GM19023 (cell line): ENCODE results near the gene DISP3.

Experiments used
- ATAC-seq: cut with Tn5 transposase; IDR thresholded peaks from one replicate; pipeline ENCODE4 v1.9.1; 2021; ENCODE audit warnings: mild to moderate bottlenecking, moderate library complexity; ENCODE audit not compliant: unreplicated experiment

Gene DISP3

DNA sequence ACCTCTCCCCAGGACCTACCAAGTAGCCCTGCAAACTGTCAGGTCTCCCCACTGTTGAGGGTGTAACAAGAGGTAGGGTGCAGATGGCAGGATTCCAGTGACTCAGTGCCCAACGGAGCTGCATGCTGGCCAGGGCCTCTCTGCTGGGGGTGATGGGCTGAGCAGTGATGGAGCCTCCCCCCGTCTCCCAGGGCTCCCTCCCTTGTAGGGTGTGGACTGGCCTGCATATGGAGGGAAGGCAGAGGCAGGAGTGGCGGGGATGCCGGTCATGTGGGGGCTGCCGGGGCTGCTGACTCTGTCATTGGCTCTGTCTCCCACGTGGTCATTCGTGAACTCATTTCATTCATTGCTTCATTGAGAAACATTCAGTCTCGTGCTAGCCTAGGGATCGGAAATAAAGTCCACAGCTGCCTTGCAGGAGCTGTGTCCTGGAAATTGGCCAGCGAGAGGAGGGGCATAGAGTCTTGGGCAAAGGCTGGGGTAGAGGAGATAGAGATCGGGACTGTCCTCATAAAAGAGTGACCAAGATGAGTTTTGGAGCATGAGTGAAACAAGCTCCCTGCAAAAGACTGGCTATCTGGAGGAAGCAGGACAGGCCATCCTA lies 22.9 kb upstream of the DISP3 start:
- no peak for ATAC-seq

DNA sequence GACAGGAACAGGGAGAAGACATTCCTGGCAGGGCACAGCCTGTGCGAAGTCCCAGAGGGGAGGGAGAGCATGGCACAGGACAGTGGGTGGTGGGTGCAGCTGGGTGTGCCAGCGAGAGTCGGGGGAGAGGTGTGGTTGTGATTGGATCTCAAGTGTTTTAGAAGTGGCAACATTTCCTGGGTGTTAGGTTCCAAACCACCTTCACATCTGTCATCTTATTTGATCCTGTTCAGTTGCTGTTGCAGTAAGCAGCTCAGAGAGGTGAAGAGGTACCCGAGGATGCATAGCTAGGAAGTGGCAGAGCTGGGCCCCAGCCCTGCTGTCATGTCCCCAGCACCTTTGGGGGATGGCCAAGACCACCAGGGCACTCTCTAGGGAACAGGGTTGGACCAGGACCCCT lies 22.0 kb upstream of the DISP3 start:
- no peak for ATAC-seq

DNA sequence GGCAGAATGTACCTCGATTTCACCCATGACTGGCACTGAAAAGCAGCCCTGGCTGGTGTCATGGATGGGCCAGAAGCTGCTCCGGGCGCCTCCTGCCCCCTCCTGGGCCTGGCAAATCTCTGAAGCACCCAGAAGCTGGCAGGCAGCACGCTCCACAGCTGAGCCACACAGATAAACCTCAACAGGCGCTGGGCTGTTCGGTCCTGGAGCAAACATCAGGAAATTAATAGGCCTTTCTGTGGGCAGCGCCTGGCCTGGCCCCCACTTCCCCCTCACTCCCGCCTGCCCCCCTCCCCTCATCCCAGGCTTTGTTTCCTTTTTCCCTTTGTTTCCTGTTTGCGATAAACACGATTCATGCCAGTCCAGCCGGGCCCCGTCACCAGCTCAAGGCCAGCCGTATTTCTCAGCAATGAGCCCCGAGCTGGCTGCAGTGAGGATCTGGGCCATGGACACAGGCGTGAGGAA lies 20.1 kb upstream of the DISP3 start:
- no peak for ATAC-seq

DNA sequence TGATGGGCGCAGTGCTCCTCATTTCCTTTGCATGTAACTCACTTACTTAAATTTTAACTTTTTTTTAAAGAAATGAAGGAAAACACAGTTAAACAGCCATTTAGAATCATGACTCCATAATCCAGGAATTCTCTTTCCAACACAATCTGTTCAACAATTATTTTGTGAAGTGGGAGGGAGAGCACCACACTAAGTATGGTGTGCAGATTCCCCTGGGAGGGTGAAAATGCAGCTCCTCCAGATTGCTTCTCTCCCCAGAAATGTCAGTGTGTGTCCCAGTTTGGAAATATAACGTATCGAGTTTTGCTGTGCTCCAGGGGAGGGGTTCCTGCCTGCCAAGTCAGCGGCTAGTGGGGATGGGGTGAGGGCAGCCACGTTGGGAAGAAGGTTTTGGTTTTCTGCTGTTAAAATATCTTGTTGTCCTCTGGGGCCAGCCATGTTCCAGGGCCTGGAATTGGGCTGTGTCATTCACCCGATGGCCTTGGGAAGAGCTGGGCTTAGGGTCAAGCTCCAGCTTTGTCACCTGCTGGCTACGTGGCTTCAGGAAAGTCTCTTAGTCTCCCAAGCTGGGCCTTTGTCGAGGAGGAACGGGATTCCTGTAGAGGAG lies 17.3 kb upstream of the DISP3 start:
- no peak for ATAC-seq

DNA sequence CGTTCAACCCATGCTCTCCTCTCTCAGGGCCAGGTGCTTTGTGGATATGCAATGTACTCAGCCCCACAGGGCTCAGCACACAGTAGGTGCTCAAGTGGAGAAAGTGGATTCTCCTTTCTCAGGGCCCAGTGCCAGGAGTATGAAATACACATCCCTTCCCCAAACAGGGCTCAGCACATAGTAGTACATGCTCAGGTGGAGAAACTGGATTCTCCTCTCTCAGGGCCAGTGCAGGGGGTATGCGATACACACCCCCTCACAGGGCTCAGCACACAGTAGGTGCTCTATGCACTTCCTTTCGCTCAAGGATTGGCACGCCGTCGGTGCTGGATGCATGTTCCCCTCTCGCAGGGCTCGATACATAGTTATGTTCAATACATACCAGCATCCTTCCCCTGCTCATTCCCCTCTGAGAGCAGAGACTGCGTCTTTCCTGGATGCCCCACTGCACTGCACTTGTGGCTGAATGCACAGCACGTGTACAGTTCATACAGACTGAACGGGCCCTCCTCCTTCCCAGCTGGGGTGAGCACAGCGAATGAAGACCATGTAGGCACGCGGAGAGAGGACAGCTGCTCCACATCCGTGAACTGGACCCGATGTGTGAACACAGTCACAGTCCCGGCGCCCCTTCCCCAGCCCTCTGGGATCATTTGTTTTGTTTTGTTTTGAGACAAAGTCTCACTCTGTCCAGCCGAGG lies 16.6 kb upstream of the DISP3 start:
- no peak for ATAC-seq

DNA sequence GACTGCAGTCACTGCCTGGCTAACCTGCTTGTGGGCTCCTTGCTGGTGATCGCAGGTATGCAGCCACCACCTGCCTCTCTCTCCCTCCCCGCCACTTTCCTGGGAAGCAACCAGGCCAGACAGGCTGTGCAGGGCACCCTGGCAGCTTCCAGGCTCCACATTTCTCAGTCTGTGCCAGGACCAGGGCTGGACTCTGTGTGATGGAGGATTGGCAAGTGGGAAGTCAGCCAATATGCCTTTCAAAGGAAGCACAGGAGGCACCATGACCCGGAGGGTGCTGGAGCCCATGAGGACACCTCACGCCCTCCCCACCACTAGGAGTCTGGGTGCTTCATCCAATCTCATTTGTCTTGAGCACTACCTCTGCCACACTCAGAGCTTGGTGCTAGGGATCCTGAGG lies 15.8 kb upstream of the DISP3 start:
- no peak for ATAC-seq

DNA sequence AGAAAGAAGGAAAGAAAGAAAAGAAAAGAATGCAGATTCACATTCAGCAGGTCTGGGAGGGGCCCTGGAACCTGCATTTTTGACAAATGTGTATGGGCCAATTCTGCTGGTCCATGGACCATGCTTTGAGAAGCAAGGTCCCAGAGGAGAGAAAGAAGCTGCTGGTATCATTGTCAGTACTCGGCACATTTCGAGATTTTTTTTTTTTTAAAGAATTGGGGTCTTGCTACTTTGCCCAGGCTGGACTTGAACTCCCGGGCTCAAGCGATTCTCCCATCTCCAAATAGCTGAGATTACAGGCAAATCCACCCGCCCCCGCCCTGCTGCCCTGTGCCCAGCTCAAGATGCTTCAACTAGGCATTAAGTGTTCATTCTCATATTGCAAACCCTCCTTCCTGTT lies 13.6 kb upstream of the DISP3 start:
- ATAC-seq, result no peak

DNA sequence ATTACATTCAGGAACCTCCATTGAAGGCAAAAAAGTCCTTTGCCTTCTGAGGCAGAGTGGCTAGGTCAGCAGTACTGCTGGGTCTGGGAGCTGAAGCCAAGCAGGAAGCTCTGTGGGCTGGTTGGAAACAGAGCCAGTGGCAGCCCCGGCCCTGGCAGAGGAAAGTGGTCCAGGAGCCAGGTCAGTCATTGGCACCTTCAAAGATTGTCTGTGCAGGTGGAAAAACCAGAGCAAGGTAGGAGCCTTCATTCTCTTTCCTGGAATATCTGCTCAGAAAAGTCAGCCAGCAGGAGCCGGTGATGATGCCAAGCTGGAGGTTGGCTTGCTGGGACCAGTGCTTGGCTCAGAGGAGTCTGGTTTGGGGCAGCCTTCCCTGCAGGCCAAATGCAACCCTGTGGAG lies 12.5 kb upstream of the DISP3 start:
- no peak for ATAC-seq

DNA sequence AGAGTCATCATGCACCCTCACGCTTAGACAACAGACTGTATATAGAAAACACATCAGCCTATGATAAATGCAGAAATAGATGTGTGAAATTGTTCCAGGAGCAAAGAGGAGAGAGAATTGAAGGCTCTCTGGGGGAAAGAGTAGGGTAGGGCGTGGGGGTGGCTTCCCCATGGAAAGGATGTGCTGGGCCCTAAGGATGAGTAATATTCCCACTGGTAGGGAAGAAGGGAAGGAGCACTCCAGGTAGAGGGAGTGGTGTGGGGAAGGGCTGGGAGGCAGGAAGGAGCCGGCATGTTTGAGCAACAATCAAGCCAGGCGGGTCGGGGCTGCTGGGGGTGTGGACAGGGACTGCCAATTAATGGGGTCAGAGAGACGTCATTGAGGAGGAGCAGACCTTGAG lies 10.1 kb upstream of the DISP3 start:
- no peak for ATAC-seq

DNA sequence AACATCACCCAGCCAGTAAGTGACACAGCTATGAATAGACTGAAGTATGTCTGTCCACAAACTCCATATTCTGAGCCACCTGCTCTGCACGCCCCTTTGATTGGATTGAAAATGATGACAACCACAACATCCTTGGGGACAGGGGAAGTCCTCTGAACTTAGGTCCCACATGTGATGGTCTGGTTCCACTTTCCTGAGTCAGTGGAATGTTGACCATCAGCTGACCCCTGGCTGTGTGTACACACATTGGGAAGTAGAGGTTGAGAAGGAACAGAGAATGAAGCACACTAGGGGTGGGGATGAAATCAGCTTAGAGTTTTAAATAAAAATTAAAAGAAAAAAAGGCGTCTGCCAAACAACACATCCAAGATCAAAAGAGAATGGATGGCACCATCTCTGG lies 8.0 kb upstream of the DISP3 start:
- ATAC-seq, result no peak

DNA sequence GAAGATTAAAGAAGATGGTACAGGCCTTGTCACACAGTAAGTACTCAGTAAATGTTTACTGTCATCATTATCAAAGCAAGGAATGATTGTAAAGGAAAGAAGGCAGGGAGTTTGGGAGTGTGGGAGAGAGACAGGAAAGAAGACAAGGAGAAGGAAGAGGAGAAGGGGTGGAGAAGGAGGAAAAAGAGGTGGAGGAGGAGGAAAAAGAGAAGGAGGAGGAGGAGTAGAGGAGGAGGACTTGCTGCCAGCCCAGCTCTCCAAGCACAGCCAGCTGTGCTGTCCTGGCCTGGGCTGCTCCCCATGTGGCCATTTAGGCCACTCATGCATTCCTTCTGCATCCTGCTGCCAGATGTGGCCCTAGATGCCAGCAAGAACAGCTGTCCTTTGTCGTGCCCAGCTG lies 7.5 kb upstream of the DISP3 start:
- ATAC-seq, result no peak

DNA sequence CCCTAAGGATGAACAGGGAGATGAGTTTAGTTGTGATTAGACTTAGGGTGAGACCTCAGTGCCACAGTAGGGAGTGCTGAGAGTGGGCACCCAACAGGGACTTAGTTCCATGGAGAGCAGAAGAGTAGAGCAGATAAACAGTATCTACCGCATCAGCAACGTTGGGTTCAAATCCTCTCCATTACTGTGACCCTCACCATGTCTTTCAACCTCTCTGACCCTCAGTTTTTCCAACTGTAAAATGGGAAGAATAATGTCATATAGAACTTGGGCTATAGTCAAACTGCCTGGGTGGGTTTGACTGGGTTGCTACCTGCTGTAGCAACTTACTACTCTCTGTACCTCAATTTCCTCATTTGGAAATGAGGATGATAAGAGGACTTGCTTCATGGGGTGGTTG lies 6.7 kb upstream of the DISP3 start:
- ATAC-seq, result no peak

DNA sequence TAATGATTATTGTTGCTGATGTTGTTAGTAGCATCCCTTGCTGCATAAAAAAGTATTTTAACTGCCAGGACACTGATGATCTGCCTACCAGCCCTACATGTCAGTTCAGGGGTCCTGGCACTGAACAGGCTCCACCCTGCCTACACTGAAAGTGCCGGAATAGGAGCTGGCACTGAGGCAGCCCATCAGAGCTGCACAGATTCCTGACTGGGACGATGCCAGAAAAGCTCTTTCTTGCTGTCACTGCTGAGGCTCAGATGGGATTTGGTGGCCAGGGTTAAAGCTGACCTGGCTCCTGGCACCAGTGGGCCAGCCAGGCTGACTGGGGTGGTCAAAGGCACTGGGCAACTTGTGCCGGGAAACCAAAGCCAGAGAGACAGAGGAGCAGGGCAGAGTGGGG lies 6.2 kb upstream of the DISP3 start:
- no peak for ATAC-seq

DNA sequence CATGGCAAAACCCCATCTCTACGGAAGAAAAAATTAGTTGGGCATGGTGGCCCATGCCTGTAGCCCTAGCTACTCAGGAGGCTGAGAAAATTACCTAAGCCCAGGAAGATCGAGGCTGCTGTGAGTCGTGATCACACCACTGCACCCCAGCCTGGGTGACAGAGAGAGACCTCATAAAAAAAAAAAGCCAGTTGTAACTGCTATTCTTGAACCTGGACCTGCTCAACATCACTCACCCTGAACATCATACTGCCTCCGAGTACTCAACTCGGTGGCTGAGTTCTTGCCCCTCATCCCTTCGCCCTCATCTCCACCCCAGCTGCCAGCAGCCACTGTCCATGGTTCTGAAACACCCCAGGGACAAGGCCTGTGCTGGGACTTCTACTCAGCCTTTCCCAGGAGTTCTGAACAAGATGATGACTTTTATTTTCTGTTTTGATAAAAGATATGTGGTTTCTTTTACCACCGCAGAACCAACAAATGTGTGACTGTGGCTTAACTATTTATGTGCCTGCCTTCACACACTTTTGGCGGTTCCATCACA lies 5.4 kb upstream of the DISP3 start:
- no peak for ATAC-seq

DNA sequence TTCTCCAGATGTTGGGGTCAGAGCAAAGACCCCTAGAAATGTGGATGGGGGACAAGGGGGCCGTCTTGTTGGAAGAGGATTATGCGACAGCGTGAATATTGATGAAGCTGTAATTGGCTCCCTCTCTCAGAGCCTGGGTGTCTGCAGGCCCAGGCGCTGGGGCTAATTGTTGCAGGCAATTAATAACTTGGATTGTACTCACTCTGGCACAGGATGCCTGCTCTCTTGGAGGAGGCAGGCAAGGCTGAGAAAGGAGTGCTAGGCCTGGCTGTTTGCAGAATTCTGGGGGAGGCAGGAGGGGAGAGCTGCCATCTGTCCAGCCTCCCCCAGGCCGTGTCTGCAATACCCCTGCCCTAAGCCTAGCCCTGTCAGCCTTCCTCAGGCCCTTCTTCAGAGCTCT lies 4.1 kb upstream of the DISP3 start:
- no peak for ATAC-seq

DNA sequence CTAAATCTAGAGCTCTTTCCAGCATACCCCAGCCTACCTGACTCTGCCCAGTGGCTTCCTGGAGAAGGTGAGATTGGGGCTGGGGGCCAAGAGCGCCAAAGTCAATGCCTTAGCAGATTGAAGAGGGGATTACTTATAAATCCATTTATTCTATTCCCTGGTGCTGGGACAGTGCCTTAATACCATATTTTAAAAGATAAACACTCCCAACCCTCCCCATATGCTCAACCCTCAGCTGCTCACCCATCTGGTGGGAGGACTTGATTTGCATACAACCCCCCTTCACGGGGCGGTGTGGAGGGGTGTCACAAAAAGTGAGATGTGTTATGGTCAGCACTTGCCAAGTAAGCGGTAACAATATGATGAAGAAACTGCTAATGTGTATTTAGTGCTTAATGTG lies 3.2 kb upstream of the DISP3 start:
- ATAC-seq, result no peak

DNA sequence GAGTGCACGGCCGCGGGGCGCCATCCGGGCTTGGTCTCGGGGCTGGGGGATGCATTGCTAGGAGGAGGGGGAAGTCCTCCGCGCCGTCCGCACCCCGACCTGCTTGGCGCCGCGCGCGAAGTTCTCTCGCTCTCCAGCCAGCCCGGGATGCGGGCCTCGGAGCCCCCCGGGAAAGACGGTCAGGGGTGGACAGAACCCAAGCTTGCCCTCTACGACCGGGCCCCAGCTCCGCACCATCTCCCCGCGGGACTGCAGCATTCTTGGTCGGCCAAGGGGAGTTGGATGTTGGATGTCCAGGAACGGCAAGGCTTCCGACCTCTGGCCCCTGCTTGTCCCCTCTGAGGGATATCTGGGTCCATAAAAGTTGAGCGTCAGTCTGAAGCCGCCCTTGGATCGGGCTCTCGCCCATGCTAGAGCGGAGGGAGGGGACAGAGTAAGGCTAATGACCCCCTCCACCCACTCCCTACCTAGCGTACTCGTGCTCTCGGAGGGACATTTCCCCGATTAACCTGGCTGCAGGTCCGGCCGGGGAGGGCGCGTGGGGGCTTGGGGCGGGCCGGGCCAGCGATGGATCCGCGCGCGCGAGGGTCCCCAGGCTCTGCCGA lies 522 bp downstream of the DISP3 start:
- ATAC-seq, result no peak

DNA sequence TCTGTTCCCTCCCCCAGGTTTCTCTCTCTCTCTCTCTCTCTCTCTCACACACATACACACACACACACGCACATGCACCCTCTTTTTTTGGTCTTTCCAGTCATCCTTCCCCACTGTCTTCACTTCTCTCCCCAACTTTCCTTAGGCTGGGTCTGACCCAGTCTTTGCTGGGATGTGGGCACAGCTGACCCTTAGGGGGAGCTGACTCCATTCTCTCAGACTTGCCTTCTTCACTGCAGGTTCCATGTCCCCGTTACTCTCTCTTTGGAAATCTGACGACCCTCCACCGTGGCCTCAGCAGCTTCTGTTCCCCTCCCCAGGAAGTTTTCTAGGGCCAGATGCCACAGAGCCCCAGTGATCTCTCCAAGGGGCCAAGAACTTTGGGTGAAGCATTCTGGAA lies 2.1 kb downstream of the DISP3 start:
- no peak for ATAC-seq

DNA sequence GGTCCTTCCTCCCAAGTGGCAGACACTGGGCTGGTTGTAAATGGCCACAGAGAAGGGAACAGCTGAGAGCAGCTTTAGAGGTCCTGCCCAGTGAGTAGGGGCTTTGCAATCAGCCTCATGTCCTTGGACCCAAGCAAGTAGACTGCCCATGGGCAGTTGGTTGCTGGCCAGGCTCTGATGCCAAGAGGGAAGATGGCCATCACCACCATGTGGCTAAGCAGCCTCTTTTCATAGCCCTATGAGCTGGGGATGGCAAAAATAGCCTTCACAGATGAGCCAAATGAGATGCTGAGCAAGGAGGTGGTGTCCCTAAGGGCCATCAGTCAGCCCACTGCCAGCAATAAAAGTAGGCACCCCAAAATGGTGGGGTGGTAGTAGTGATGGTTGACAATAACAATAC lies 3.2 kb downstream of the DISP3 start:
- ATAC-seq, result no peak

DNA sequence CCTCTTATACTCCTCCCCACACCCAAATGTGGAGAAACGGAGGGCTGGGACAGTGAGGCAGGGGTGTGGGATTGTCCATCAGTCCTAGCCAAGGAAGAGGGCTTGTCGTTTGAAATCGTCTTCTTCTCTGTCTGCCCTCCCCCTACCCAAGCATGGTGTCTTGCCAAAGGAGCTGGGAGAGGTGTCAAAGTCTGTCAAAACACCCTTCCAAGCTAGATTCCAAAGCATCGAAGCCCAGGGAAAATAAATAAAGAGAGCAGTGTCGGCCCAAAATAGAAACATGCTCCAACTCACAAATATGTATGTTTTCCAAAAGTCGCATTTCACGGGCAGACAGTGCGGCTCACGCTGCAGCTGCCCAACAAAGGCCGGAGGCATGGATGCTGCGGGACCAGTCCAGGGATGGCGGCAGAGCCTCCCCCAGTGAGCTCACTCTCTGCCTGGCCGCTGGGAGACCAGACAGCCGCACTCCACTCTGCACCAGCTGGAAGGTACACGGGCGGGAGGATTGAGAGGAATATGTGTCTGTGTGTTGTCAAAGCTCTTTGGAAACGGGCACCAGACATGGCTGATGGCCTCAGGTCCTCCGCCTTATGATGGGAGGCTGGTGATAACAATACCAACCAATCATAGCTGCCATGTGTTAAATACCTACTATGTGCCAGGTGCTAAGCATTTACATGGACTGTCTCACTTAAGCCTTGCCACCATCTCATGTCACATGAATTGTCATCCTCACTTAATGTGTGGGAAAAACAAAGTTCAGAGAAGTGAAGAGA lies 3.9 kb downstream of the DISP3 start:
- ATAC-seq, result no peak
